ENCODE measurements around the gene ATP8A2. TPM values are rescaled to one million over a fixed set of nuclear protein-coding genes. Genes with fewer than 3 reads are reported as not detected.

The ATP8A2 gene
- polyA plus RNA-seq, 1 donor from 2014 or later: 11.9 TPM

DNA sequence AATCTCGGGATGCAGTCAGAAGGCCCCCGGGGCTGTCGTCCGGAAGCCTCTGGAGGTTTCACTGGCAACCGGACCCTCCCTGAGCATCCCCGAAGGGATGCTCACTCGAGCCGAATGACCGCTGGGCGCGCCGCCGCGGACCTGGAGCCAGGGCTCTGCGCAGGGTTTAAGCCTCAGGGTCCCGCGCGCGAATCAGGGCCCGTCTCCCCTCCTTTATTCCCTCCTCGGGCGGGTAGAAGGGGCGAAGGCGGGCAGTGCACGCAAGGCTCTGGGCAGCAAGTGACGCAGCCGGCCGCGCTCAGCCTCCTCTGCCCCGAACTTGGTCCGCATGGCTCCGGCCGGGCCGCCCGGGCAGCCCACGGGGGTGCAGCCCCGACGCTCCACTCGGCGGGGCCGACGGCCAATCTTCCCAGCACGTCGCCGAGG lies 679.5 kb downstream of the ATP8A2 start:
- no peak for TF ChIP-seq EZH2 (IDR thresholded peaks at IDR 0.05; ENCODE audit: borderline replicate concordance, insufficient read depth, low read length, poor library complexity, severe bottlenecking)
- no peak for TF ChIP-seq SMC3 (conservative IDR thresholded peaks at IDR 0.05; ENCODE audit: poor library complexity)
- no peak for TF ChIP-seq EP300 (conservative IDR thresholded peaks at IDR 0.05; ENCODE audit: poor library complexity, severe bottlenecking)
- TF ChIP-seq POLR2AphosphoS5 (IDR thresholded peaks at IDR 0.05): no peak
- no peak for TF ChIP-seq TAF1 (IDR thresholded peaks at IDR 0.05; ENCODE audit: low read depth)
- TF ChIP-seq, protein P1, sequence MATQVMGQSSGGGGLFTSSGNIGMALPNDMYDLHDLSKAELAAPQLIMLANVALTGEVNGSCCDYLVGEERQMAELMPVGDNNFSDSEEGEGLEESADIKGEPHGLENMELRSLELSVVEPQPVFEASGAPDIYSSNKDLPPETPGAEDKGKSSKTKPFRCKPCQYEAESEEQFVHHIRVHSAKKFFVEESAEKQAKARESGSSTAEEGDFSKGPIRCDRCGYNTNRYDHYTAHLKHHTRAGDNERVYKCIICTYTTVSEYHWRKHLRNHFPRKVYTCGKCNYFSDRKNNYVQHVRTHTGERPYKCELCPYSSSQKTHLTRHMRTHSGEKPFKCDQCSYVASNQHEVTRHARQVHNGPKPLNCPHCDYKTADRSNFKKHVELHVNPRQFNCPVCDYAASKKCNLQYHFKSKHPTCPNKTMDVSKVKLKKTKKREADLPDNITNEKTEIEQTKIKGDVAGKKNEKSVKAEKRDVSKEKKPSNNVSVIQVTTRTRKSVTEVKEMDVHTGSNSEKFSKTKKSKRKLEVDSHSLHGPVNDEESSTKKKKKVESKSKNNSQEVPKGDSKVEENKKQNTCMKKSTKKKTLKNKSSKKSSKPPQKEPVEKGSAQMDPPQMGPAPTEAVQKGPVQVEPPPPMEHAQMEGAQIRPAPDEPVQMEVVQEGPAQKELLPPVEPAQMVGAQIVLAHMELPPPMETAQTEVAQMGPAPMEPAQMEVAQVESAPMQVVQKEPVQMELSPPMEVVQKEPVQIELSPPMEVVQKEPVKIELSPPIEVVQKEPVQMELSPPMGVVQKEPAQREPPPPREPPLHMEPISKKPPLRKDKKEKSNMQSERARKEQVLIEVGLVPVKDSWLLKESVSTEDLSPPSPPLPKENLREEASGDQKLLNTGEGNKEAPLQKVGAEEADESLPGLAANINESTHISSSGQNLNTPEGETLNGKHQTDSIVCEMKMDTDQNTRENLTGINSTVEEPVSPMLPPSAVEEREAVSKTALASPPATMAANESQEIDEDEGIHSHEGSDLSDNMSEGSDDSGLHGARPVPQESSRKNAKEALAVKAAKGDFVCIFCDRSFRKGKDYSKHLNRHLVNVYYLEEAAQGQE (IDR thresholded peaks at IDR 0.05; ENCODE audit: borderline replicate concordance): no peak
- no peak for TF ChIP-seq RAD21 (conservative IDR thresholded peaks at IDR 0.05)
- no peak for TF ChIP-seq MXI1 (conservative IDR thresholded peaks at IDR 0.05; ENCODE audit: poor library complexity, severe bottlenecking)
- TF ChIP-seq, protein P2, sequence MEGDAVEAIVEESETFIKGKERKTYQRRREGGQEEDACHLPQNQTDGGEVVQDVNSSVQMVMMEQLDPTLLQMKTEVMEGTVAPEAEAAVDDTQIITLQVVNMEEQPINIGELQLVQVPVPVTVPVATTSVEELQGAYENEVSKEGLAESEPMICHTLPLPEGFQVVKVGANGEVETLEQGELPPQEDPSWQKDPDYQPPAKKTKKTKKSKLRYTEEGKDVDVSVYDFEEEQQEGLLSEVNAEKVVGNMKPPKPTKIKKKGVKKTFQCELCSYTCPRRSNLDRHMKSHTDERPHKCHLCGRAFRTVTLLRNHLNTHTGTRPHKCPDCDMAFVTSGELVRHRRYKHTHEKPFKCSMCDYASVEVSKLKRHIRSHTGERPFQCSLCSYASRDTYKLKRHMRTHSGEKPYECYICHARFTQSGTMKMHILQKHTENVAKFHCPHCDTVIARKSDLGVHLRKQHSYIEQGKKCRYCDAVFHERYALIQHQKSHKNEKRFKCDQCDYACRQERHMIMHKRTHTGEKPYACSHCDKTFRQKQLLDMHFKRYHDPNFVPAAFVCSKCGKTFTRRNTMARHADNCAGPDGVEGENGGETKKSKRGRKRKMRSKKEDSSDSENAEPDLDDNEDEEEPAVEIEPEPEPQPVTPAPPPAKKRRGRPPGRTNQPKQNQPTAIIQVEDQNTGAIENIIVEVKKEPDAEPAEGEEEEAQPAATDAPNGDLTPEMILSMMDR (IDR thresholded peaks at IDR 0.05; ENCODE audit: poor library complexity, severe bottlenecking): no peak
- Histone ChIP-seq H3K4me3 (ENCODE audit: low read length) (peak overlapping the region; percentile 71), H3K27me3 (ENCODE audit: insufficient read depth, low read depth, low read length) (peaks cover 22% of the 10 kb centered on the region), H3F3A (ENCODE audit: insufficient read depth, low read length, poor library complexity, severe bottlenecking) (peaks cover 8% of the 10 kb centered on the region), H3K79me2 (replicated peaks; ENCODE audit: insufficient read depth, low read length) (peaks cover 42% of the 10 kb centered on the region), H3K9me2 (ENCODE audit: insufficient read depth, low read length) (no peaks in the 10 kb centered on the region), H3K36me3 (ENCODE audit: insufficient read depth, low read length) (no peaks in the 10 kb centered on the region), H3K27ac (ENCODE audit: low read length) (no peak overlapping the region), H3K9me3 (ENCODE audit: low read length) (no peaks in the 10 kb centered on the region), H3K9ac (ENCODE audit: low read length) (peak overlapping the region; percentile 60), H4K20me1 (ENCODE audit: insufficient read depth) (no peaks in the 10 kb centered on the region), H3K4me2 (ENCODE audit: low read length) (no peak overlapping the region), H2AFZ (ENCODE audit: low read depth, low read length) (no peak overlapping the region)

DNA sequence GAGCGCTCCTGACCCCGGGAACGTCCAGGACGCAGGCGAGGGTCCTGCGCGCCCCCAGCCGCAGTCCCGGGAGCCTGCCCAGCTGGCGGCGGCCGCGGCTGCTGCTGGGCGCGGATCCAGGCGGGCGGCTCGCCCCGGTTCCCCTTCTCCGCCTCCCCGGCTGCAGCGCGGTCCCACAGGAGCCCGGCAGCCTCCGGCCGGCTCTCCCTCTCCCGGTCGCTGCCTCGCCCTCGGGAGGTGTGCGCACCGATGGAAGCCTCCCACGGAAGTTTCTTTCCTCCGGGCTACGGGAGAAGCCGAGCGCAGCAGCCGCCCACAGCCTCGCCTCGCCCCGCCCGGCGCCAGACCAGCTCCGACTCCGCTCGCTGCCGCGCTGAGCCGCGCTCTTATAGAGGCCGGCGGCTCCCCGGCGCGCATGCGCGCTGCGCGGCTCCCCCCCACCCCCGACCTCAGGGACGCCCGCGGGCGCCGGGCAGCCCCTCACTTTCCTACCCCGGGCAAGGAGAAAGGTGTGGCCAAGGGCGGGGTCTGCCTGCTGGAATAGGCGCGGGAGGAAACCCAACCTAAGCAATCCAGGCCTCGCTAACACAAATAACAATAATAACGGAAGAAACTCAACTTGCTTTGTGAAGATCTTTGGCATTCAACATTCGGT lies 680.0 kb downstream of the ATP8A2 start, which contains the start of gene SHISA2:
Gene SHISA2, minus strand, starts transcription at position 360 of the 655 bp plus-strand sequence. CDS start 1,041 bp downstream, outside the sequence.
- H3K79me2 ChIP-seq (replicated peaks; ENCODE audit: insufficient read depth, low read length): peaks cover 37% of the 10 kb centered on the region
- no peaks in the 10 kb centered on the region for H3K9me2 ChIP-seq (ENCODE audit: insufficient read depth, low read length)
- H2AFZ ChIP-seq (ENCODE audit: low read depth, low read length): no peak within 1 kb of the TSS
- TF ChIP-seq MXI1 (conservative IDR thresholded peaks at IDR 0.05; ENCODE audit: poor library complexity, severe bottlenecking) (peak; percentile 51), SMC3 (conservative IDR thresholded peaks at IDR 0.05; ENCODE audit: poor library complexity) (no peak), EP300 (conservative IDR thresholded peaks at IDR 0.05; ENCODE audit: poor library complexity, severe bottlenecking) (no peak), TAF1 (IDR thresholded peaks at IDR 0.05; ENCODE audit: low read depth) (peak; percentile 52), RAD21 (conservative IDR thresholded peaks at IDR 0.05) (peak; percentile 28), POLR2AphosphoS5 (IDR thresholded peaks at IDR 0.05) (peak; percentile 68), EZH2 (IDR thresholded peaks at IDR 0.05; ENCODE audit: borderline replicate concordance, insufficient read depth, low read length, poor library complexity, severe bottlenecking) (no peak)
- TF ChIP-seq, protein P1 (IDR thresholded peaks at IDR 0.05; ENCODE audit: borderline replicate concordance): peak; percentile 51
- TF ChIP-seq, protein P2 (IDR thresholded peaks at IDR 0.05; ENCODE audit: poor library complexity, severe bottlenecking): no peak
- H3K4me2 ChIP-seq (ENCODE audit: low read length): no peak within 1 kb of the TSS
- H3K9ac ChIP-seq (ENCODE audit: low read length): peak within 1 kb of the TSS; percentile 60
- no peaks in the 10 kb centered on the region for H4K20me1 ChIP-seq (ENCODE audit: insufficient read depth)
- H3K27ac ChIP-seq (ENCODE audit: low read length): no peak within 1 kb of the TSS
- H3K27me3 ChIP-seq (ENCODE audit: insufficient read depth, low read depth, low read length): peaks cover 22% of the 10 kb centered on the region
- peak within 1 kb of the TSS; percentile 71 for H3K4me3 ChIP-seq (ENCODE audit: low read length)
- no peaks in the 10 kb centered on the region for H3K36me3 ChIP-seq (ENCODE audit: insufficient read depth, low read length)
- peaks cover 8% of the 10 kb centered on the region for H3F3A ChIP-seq (ENCODE audit: insufficient read depth, low read length, poor library complexity, severe bottlenecking)
- no peaks in the 10 kb centered on the region for H3K9me3 ChIP-seq (ENCODE audit: low read length)
